Heart left ventricle (tissue), 16 donors: ENCODE measurements around the gene RCHY1. TPM values are rescaled to one million over a fixed set of nuclear protein-coding genes. Genes with fewer than 3 reads are reported as not detected.
"Not testable (repeated sequence)": the region's sequence is repeated elsewhere in the genome, so short reads cannot be mapped to it uniquely, and the experiment has no call there.

Experiments used
- ATAC-seq, 4 donors: fragments of 200-7000 bp; cut with Tn5 transposase; one replicate each; pipeline ENCODE4 v1.9.1; 2020 to 2022; ENCODE audit warnings: moderate library complexity in 4 of 4, mild to moderate bottlenecking in 3 of 4, moderate number of reproducible peaks in 1 of 4
- DNase-seq, 5 donors: peaks; one replicate each; pipeline ENCODE4 v3.0.0-alpha.2; 2020
- H3K27ac ChIP-seq, 12 donors: fragments of 200-600 bp; sonication (generic) in 4 of 12; one replicate each; pipeline versions ENCODE4 v1.5.0 to v1.8.0; 2016 to 2022; ENCODE audit warnings: mild to moderate bottlenecking in 2 of 12
- H3K27me3 ChIP-seq, 9 donors: fragments of 200-600 bp; sonication (generic) in 2 of 9; one replicate each; pipeline versions ENCODE4 v1.5.1 to v1.8.0; 2016 to 2022; ENCODE audit warnings: mild to moderate bottlenecking in 3 of 9
- H3K36me3 ChIP-seq, 9 donors: fragments of 200-600 bp; sonication (generic) in 2 of 9; one replicate each; pipeline versions ENCODE4 v1.5.0 to v1.8.0; 2018 to 2022; ENCODE audit warnings: mild to moderate bottlenecking in 2 of 9
- H3K4me1 ChIP-seq, 12 donors: fragments of 200-600 bp; sonication (generic) in 4 of 12; one replicate each; pipeline versions ENCODE4 v1.5.0 to v1.8.0; 2016 to 2022; ENCODE audit warnings: mild to moderate bottlenecking in 3 of 12
- H3K4me3 ChIP-seq, 12 donors: fragments of 200-600 bp; sonication (generic) in 4 of 12; one replicate each; pipeline versions ENCODE4 v1.5.0 to v1.8.0; 2017 to 2022; ENCODE audit warnings: mild to moderate bottlenecking in 9 of 12, moderate library complexity in 4 of 12
- H3K9me3 ChIP-seq, 12 donors: fragments of 200-600 bp; sonication (generic) in 4 of 12; one replicate each; pipeline versions ENCODE4 v1.5.0 to v1.8.0; 2016 to 2022; ENCODE audit warnings: mild to moderate bottlenecking in 1 of 12
- POLR2A ChIP-seq, 2 donors: fragments of 450-650 bp; IDR thresholded peaks; one replicate each; pipeline ENCODE4 v1.6.1; 2017; ENCODE audit warnings: antibody characterized with exemption in 2 of 2, mild to moderate bottlenecking in 2 of 2, moderate library complexity in 2 of 2
- WGBS, 4 donors: extraction: QIAGEN DNeasy Blood & Tissue Kit in 2 of 4; methylation state at CpG; one replicate each; pipeline versions ENCODE4 v1.1.5 to v1.1.7; 2013 to 2018; 5-methylcytosine and 5-hydroxymethylcytosine counted together
- intact Hi-C, 10 donors: fragments of 100-400 bp; cut with DNase I; formaldehyde crosslinking; loops; one replicate each; pipeline versions ENCODE4 v1.11.1 to v1.14.2; 2022
- polyA plus RNA-seq, 2 donors: library from polyadenylated mRNA; stranded (reverse); fragments of 200-250 nt; gene quantifications; one replicate each; pipeline ENCODE4 v1.2.3, GENCODE V29; 2013
- total RNA-seq, 9 donors: library from RNA; depleted of rRNA in 2 of 9; stranded (reverse); fragments of >200 nt in 2 of 9; fragmentation: NEBNext Ultra II Directional in 3 of 9; extraction: Animal tissue kit (Norgen Biotek cat#: 25700) in 3 of 9; gene quantifications; one replicate each; pipeline versions ENCODE4 v1.1.0 to v1.2.4, GENCODE V29; 2016 to 2023
- TF ChIP-seq, protein P1 (sequence below), 12 donors: fragments of 200-600 bp; sonication (generic) in 4 of 12; IDR thresholded peaks; one replicate each; pipeline versions ENCODE4 v1.5.0 to v1.8.0; 2018 to 2022; ENCODE audit warnings: antibody characterized with exemption in 12 of 12, mild to moderate bottlenecking in 5 of 12
- donor health status: ischemic (EF 13 %, LVEDD 7.1; RV severe dilation, severe dysfunction).
- donor health status: healthy with polysubstance abuse.
- donor health status: DM: no; HTN: yes; CAD: no.
- donor health status: DM: no; HTN: no; CAD: no.
- donor health status: ischemic (EF 25% LVEDD 6.9; RV normal size, moderate dysfunction).
- donor health status: ischemic (EF 25% LVEDD 5.7; RV mildly dilated, moderate dysfunction).
- donor health status: healthy.
- donor health status: DM: yes; HTN: yes; CAD: no.
- donor health status: ischemic (EF 35%, LVEDD 5.7; RV mildly dilated, moderate dysfunction).
- donor health status: nonischemic (EF 11% LVEDD 7.7; RV severe dilation, severe dysfunction).
- donor health status: DM: yes; HTN: yes; CAD: no.
- donor health status: PGD.
- donor health status: ischemic (EF 29% LVEDD 5.4; RV normal size, mild dysfunction).
- donor health status: nonischemic (EF 23%, LVEDD 6.1; RV moderate dilation, normal function).

RCHY1 gene
- total and polyA plus RNA-seq, 11 donors: 17.7 to 54.1 (median 38.4) TPM

DNA sequence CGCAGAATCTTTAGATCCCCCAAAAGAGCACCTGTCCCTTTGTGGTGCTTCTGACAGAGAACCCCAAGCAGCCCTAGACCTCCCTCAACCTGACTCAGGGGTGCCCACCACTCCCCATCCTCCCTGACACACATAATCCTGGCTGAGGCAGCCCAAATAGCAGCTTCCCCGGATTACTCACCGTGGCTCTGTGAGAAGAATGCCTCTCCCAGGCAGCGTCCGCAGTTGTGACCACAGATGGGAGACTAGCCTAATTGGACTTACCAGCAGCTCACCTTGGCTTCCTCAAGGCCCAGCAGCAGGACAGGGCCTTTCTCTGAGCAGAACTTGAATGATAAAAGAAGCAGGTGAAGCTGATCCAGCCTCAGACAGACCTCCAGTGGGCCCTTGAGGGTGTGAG, 31.3 kb upstream of the RCHY1 start:
- intact Hi-C loops: no loop called here
- Histone ChIP-seq H3K27ac (no peak overlapping the region), H3K4me3 (no peak overlapping the region), H3K27me3 (no peaks in the 10 kb centered on the region), H3K4me1 (no peaks in the 10 kb centered on the region), H3K9me3 (no peaks in the 10 kb centered on the region), H3K36me3 (peaks cover 0 to 33% (median 13%) of the 10 kb centered on the region in 9 donors)
- 84 to 94% (median 92%) methylated on average over 5 of the region's 5 CpGs for WGBS, 4 donors
- DNase-seq (no peak), ATAC-seq (no peak)
- TF ChIP-seq, protein P1, sequence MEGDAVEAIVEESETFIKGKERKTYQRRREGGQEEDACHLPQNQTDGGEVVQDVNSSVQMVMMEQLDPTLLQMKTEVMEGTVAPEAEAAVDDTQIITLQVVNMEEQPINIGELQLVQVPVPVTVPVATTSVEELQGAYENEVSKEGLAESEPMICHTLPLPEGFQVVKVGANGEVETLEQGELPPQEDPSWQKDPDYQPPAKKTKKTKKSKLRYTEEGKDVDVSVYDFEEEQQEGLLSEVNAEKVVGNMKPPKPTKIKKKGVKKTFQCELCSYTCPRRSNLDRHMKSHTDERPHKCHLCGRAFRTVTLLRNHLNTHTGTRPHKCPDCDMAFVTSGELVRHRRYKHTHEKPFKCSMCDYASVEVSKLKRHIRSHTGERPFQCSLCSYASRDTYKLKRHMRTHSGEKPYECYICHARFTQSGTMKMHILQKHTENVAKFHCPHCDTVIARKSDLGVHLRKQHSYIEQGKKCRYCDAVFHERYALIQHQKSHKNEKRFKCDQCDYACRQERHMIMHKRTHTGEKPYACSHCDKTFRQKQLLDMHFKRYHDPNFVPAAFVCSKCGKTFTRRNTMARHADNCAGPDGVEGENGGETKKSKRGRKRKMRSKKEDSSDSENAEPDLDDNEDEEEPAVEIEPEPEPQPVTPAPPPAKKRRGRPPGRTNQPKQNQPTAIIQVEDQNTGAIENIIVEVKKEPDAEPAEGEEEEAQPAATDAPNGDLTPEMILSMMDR (IDR thresholded peaks at IDR 0.05): no peak
- no peak for TF ChIP-seq POLR2A (IDR thresholded peaks at IDR 0.05)

DNA sequence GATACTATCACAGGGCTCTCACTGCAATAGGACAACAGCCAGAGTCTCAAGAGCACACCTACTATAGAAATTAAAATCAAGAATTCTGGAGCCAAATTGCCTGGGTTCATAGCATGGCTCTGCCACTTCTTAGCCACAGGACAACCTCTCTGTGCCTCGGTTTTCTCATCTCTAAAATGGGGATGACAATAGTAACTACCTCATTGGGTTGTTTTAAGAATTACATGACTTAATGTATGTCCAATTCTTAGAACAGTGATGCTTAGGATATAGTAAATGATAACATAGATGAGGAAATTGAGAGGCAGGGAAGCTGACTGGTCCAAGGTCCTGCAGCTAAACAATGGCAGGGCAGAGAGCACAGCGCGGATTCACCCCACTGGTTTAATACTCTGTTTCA, 30.7 kb upstream of the RCHY1 start:
- ATAC-seq (no peak), DNase-seq (no peak)
- H3K4me1 ChIP-seq: no peaks in the 10 kb centered on the region
- WGBS, 4 donors: 90 to 97% (median 94%) methylated on average over 3 of the region's 3 CpGs
- TF ChIP-seq, protein P1 (IDR thresholded peaks at IDR 0.05): no peak
- TF ChIP-seq POLR2A (IDR thresholded peaks at IDR 0.05): no peak
- no peak overlapping the region for H3K4me3 ChIP-seq
- peaks cover 0 to 40% (median 13%) of the 10 kb centered on the region in 9 donors for H3K36me3 ChIP-seq
- H3K27me3 ChIP-seq: no peaks in the 10 kb centered on the region
- intact Hi-C loops: no loop called here
- no peaks in the 10 kb centered on the region for H3K9me3 ChIP-seq
- H3K27ac ChIP-seq: no peak overlapping the region

- H3K9me3 ChIP-seq, H3K27ac ChIP-seq, H3K4me1 ChIP-seq, intact Hi-C loops, H3K4me3 ChIP-seq, ATAC-seq, H3K27me3 ChIP-seq, DNase-seq: not testable (repeated sequence)
- H3K36me3 ChIP-seq: peaks cover 0 to 44% (median 13%) of the 10 kb centered on the region in 9 donors
- WGBS, 4 donors: 94 to 95% (median 94%) methylated on average over 8 of the region's 8 CpGs
Observed at GRCh38 chr4:75544220-75544619, 30.0 kb upstream of the RCHY1 start.

GRCh38 chr4:75542824-75543223, 28.6 kb upstream of the RCHY1 start:
- H3K4me3 ChIP-seq: no peak overlapping the region
- H3K36me3 ChIP-seq: peaks cover 0 to 51% (median 20%) of the 10 kb centered on the region in 9 donors
- DNase-seq (no peak), ATAC-seq (no peak)
- no peaks in the 10 kb centered on the region for H3K9me3 ChIP-seq
- no peaks in the 10 kb centered on the region for H3K4me1 ChIP-seq
- TF ChIP-seq, protein P1 (IDR thresholded peaks at IDR 0.05): no peak
- TF ChIP-seq POLR2A (IDR thresholded peaks at IDR 0.05): no peak
- H3K27ac ChIP-seq: no peak overlapping the region
- no peaks in the 10 kb centered on the region for H3K27me3 ChIP-seq
- intact Hi-C loops: no loop called here

GRCh38 chr4:75537308-75537707, 23.1 kb upstream of the RCHY1 start:
- intact Hi-C loops, ATAC-seq, H3K4me1 ChIP-seq, H3K4me3 ChIP-seq, H3K27me3 ChIP-seq, H3K27ac ChIP-seq, DNase-seq: not testable (repeated sequence)
- Histone ChIP-seq H3K9me3 (peaks cover 0 to 13% (median 0%) of the 10 kb centered on the region in 12 donors), H3K36me3 (peaks cover 0 to 33% (median 11%) of the 10 kb centered on the region in 9 donors)
- 88 to 90% (median 89%) methylated on average over 6 of the region's 6 CpGs for WGBS, 4 donors

DNA sequence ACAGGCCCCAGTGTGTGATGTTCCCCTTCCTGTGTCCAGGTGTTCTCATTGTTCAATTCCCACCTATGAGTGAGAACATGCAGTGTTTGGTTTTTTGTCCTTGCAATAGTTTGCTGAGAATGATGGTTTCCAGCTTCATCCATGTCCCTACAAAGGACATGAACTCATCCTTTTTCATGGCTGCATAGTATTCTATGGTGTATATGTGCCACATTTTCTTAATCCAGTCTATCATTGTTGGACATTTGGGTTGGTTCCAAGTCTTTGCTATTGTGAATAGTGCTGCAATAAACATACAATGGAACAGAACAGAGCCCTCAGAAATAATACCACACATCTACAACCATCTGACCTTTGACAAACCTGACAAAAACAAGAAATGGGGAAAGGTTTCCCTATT, 19.7 kb upstream of the RCHY1 start:
- H3K27ac ChIP-seq, H3K4me1 ChIP-seq, H3K27me3 ChIP-seq, DNase-seq, H3K4me3 ChIP-seq, intact Hi-C loops, ATAC-seq: not testable (repeated sequence)
- Histone ChIP-seq H3K9me3 (peaks cover 0 to 14% (median 0%) of the 10 kb centered on the region in 12 donors), H3K36me3 (peaks cover 0 to 40% (median 25%) of the 10 kb centered on the region in 9 donors)

- H3K27ac ChIP-seq, H3K4me3 ChIP-seq, DNase-seq, H3K27me3 ChIP-seq, intact Hi-C loops, ATAC-seq, H3K4me1 ChIP-seq: not testable (repeated sequence)
- H3K36me3 ChIP-seq: peaks cover 0 to 46% (median 30%) of the 10 kb centered on the region in 9 donors
- 96 to 99% (median 97%) methylated on average over 4 of the region's 4 CpGs for WGBS, 4 donors
- peaks cover 0 to 14% (median 0%) of the 10 kb centered on the region in 12 donors for H3K9me3 ChIP-seq
Observed at GRCh38 chr4:75533339-75533887, 19.2 kb upstream of the RCHY1 start.

DNA sequence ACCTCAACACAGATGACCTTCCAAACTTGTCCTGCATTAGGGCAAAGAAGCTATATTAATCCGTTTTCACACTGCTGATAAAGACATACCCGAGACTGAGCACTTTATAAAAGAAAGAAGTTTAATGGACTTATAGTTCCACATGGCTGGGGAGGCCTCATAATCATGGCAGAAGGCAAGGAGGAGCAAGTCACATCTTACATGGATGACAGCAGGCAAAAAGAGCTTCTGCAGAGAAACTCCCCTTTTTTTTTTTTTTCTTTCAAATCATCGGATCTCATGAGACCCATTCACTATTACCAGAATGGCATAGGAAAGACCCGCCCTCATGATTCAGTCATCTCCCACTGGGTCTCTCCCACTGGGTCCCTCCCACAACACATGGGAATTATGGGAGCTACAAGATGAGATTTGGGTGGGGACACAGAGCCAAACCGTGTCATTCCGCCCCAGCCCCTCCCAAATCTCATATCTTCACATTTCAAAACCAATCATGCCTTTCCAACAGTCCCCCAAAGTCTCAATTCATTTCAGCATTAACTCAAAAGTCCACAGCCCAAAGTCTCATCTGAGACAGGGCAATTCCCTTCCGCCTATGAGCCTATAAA, 17.4 kb upstream of the RCHY1 start:
- intact Hi-C loops, H3K4me3 ChIP-seq, H3K27me3 ChIP-seq, ATAC-seq, DNase-seq, H3K4me1 ChIP-seq, H3K27ac ChIP-seq: not testable (repeated sequence)
- Histone ChIP-seq H3K36me3 (peaks cover 0 to 63% (median 48%) of the 10 kb centered on the region in 9 donors), H3K9me3 (peaks cover 0 to 14% (median 0%) of the 10 kb centered on the region in 12 donors)
- 89 to 94% (median 91%) methylated on average over 7 of the region's 7 CpGs for WGBS, 4 donors
